ENCODE measurements around the gene FMNL2. TPM values are rescaled to one million over a fixed set of nuclear protein-coding genes. Genes with fewer than 3 reads are reported as not detected.
A peak's percentile ranks its signal among the peaks of the same experiment; 100 is the strongest.

Gene FMNL2
- total RNA-seq, 4 donors from 2014 or later, result 23.5 to 28.0 (median 23.8) TPM

DNA sequence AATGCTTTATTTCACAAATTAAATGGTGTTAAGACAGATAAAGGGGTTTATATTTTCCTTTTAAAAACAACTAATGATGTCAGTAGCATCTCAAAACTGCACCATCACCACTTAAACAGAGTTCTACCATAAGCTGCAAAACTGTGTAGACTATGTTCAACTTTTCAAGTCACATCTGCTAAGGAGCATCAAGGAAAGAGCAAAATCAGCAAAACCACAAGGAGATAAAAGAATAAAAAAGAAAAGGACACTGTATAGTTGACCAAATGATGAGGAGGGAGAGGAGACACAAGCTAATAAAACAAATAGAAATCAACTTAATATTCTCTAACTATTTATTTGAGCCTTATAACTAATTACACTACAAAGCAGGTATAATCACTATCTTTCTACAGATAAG lies 348.4 kb downstream of the FMNL2 start:
- DNase-seq (ENCODE audit: extremely low spot score), result no peak
- Histone ChIP-seq H3K27me3 (no peaks in the 10 kb centered on the region), H3K9me3 (no peaks in the 10 kb centered on the region), H3K36me3 (peaks cover 9 to 39% (median 29%) of the 10 kb centered on the region in 4 donors), H3K4me1 (peaks cover 0 to 4% (median 0%) of the 10 kb centered on the region in 4 donors), H3K4me3 (no peak overlapping the region), H3K27ac (replicated peaks in 1 of 4) (no peak overlapping the region)
- TF ChIP-seq POLR2A (IDR thresholded peaks at IDR 0.05; ENCODE audit: low read depth), result no peak
- intact Hi-C loops (cut with DNase I), result no loop called here

DNA sequence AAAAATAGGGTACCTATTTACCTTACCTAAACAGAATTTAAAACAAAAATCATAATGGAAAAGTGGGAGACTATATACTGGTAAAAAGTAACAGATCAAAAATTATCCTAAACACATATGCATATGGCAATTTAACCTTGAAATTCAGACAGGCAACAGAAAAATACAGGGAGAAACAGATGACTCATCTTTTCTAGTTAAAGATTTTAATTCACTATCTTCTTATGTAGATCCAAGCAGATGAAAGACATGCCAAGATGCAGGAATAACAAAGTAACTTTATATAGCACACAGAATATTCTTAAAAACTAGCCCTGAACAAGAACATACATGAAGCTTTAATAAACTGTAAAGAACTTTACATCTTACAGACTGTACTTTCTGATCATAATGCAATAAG lies 351.3 kb downstream of the FMNL2 start:
- Histone ChIP-seq H3K27me3 (no peaks in the 10 kb centered on the region), H3K27ac (replicated peaks in 1 of 4) (no peak overlapping the region), H3K4me1 (peaks cover 0 to 4% (median 0%) of the 10 kb centered on the region in 4 donors), H3K4me3 (no peak overlapping the region), H3K36me3 (peaks cover 0 to 14% (median 6%) of the 10 kb centered on the region in 4 donors), H3K9me3 (no peaks in the 10 kb centered on the region)
- no peak for DNase-seq (ENCODE audit: extremely low spot score)
- TF ChIP-seq CTCF (IDR thresholded peaks at IDR 0.05) (no peak), POLR2AphosphoS5 (IDR thresholded peaks at IDR 0.05) (no peak), EP300 (IDR thresholded peaks at IDR 0.05) (no peak), POLR2A (IDR thresholded peaks at IDR 0.05; ENCODE audit: low read depth) (no peak)
- intact Hi-C loops (cut with DNase I), result no loop called here

DNA sequence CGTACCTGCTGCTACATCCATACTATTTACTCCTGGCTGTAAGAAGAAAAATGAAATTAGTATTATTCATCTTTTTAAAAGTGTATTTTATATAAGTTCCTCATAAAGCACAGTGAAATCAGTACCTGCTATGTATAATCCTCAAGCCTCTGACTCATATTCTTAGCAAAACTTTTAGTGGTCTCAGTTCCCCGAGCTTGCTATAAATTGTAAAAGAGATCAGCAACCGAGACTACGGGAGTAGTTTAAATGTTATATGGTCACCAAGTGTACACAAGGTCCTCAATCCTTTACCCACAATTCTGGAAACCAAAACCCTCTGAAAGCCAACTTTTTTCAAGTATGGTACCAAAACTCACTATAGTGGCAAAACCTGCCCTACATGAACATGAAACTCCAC lies 358.1 kb downstream of the FMNL2 start:
- H3K36me3 ChIP-seq, result peaks cover 0 to 25% (median 14%) of the 10 kb centered on the region in 4 donors
- no peak overlapping the region for H3K4me3 ChIP-seq
- TF ChIP-seq POLR2AphosphoS5 (IDR thresholded peaks at IDR 0.05) (no peak), EP300 (IDR thresholded peaks at IDR 0.05) (no peak), CTCF (IDR thresholded peaks at IDR 0.05) (no peak), POLR2A (IDR thresholded peaks at IDR 0.05; ENCODE audit: low read depth) (no peak)
- H3K27ac ChIP-seq (replicated peaks in 1 of 4), result no peak overlapping the region
- WGBS, result 96% methylated on average over 4 of the region's 4 CpGs
- H3K9me3 ChIP-seq, result no peaks in the 10 kb centered on the region
- intact Hi-C loops (cut with DNase I), result no loop called here
- no peak for DNase-seq (ENCODE audit: extremely low spot score)
- peaks cover 0 to 5% (median 0%) of the 10 kb centered on the region in 4 donors for H3K4me1 ChIP-seq
- H3K27me3 ChIP-seq, result no peaks in the 10 kb centered on the region

DNA sequence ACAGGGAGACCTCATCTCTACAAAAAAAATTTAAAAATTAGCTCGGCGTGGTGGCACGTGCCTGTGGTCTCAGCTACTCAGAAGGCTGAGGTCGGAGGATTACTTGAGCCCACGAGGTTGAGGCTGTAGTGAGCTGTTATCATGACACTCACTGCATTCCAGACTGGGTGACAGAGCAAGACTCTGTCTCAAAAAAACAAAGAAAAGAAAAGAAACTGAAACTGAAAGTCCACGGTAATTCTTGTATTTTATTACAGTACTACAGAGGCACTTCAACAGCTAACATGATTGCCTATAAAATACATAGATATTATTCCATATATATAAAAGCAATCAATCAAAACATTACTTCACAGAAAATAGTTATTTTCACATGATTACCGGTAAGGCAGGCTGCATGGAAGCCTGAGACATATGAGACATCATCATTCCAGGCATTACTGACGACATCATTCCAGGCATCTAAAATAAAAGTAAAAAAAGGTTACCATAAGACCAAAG lies 359.2 kb downstream of the FMNL2 start:
- H3K36me3 ChIP-seq, result peaks cover 0 to 24% (median 13%) of the 10 kb centered on the region in 4 donors
- no peak for DNase-seq (ENCODE audit: extremely low spot score)
- TF ChIP-seq CTCF (IDR thresholded peaks at IDR 0.05) (no peak), POLR2A (IDR thresholded peaks at IDR 0.05; ENCODE audit: low read depth) (no peak), POLR2AphosphoS5 (IDR thresholded peaks at IDR 0.05) (no peak), EP300 (IDR thresholded peaks at IDR 0.05) (no peak)
- 61% methylated on average over 8 of the region's 8 CpGs for WGBS
- peak overlapping the region; percentile 17 to 34 (median 30) for H3K4me3 ChIP-seq
- intact Hi-C loops (cut with DNase I), result no loop called here
- H3K4me1 ChIP-seq, result peaks cover 0 to 5% (median 0%) of the 10 kb centered on the region in 4 donors
- no peaks in the 10 kb centered on the region for H3K9me3 ChIP-seq
- H3K27ac ChIP-seq (replicated peaks in 1 of 4), result peak overlapping the region in 3 of 4 donors; percentile 22 to 52 (median 26)
- H3K27me3 ChIP-seq, result no peaks in the 10 kb centered on the region

- no peak for TF ChIP-seq CTCF (IDR thresholded peaks at IDR 0.05)
- TF ChIP-seq POLR2AphosphoS5 (IDR thresholded peaks at IDR 0.05), result no peak
- no peak for TF ChIP-seq EP300 (IDR thresholded peaks at IDR 0.05)
- no peak for TF ChIP-seq POLR2A (IDR thresholded peaks at IDR 0.05; ENCODE audit: low read depth)
- Histone ChIP-seq H3K27ac (replicated peaks in 1 of 4) (no peak overlapping the region), H3K27me3 (no peaks in the 10 kb centered on the region), H3K4me1 (peaks cover 0 to 5% (median 0%) of the 10 kb centered on the region in 4 donors), H3K36me3 (peaks cover 0 to 20% (median 12%) of the 10 kb centered on the region in 4 donors), H3K4me3 (no peak overlapping the region), H3K9me3 (no peaks in the 10 kb centered on the region)
- no peak for DNase-seq (ENCODE audit: extremely low spot score)
- intact Hi-C loops (cut with DNase I), result no loop called here
- WGBS, result 99% methylated on average over 3 of the region's 3 CpGs
Measured at GRCh38 chr2:152695763-152696162, 360.8 kb downstream of the FMNL2 start.

Data from esophagus muscularis mucosa (tissue), 4 donors.